NCI-H774 (cell line): ENCODE results near the gene HOXA11.

Source experiments
- DNase-seq: peaks from one replicate; lab custom pipeline; 2025; lab: John Stamatoyannopoulos, UW

Gene HOXA11

GRCh38 chr7:27205325-27206280 is 20.6 kb upstream of the HOXA11 start:
- DNase-seq, result no peak

GRCh38 chr7:27204851-27205322 is 19.9 kb upstream of the HOXA11 start:
- no peak for DNase-seq

DNA sequence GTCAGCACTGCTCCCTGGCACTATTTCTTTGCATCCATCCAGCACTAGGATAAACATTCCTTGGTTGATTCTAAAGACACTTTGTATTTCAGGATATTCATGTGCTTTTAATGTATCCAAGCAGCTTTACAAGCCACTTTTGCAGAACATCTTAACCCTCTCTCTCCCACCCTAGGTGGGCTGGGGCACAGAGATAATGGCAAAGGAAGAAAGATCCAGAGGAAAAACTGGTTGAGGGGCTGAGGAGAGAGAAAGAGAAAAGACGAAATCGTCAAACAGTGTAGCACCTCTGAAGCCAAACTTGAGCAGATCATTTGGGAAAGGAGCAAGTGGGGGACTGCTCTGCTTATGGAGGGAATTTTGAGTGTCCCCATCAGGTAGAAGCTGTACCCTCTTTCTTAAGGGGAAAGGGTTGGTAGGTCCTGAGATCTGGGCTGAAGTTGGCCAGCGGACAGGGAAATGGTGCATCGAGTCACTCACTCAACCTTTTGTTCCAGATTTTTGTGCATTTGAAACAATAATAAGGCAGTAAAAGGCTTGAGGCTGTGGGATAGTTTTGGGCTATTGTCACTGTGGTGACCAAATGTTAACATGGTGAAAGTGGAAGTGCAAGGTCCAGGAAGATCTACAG is 19.0 kb upstream of the HOXA11 start:
- no peak for DNase-seq

- DNase-seq, result no peak
Observed at GRCh38 chr7:27203365-27203953, 18.4 kb upstream of the HOXA11 start.

GRCh38 chr7:27202862-27203134 is 17.8 kb upstream of the HOXA11 start:
- DNase-seq, result no peak

DNA sequence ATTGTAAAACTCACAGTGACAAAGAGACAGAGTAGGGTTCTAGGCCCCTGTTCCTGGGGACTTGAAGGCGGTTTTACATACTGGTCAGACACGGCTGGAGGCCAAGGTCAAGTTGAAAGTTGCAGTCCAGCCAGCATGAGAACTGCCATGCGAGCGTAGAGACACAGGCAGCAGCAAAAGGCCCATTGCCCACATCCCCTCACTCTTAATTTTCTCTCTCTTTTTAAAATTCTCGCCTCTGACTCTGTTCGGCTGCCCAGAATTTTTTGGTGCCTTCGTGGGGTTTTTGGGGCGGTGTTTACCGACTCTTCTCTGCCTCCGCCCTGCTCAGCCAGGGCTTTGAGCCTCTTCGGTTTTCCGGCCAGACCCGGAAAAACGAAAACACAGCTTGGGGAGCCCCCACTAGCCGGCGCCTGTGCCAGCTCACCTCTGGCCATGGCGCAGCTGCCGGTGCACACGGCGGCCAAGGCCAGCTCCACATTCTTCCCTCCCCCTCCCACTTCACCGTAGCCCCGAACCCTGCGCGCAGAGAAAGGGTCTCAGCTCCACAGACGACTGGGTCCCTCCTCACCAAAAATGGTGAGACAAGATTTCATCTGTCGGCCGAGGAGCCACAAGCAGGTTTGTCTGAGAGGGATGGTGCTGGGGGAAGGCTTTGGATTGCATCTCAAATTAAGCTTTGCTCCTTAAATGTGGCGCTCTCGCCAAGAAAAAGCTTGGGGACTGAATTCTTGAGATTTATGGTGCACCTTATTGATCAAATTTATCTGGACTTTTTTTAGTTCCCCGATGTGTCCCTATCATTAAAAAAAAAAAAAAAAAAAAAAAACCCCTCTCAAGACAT is 17.2 kb upstream of the HOXA11 start:
- no peak for DNase-seq

DNA sequence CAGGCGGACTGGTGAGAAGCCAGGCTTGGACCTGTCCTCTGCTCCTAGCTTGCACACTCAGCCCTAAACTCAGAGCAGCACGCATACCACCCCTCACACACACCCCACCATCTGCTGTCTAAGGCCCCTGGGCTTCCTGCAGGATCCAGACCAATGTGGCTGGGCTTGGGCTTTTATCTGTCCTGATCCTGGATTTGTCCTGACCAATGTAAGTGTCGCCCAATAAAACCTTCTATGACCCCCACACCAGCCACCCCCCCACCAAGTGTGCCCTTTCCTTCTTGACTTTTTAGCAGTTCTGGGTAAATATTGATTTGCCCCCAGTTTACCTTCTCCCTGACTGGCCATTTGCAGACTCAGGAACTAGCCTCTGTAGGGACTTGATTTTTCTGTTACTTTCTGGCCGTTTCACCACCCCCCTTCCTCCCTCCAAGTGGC is 16.6 kb upstream of the HOXA11 start:
- DNase-seq, result no peak

DNA sequence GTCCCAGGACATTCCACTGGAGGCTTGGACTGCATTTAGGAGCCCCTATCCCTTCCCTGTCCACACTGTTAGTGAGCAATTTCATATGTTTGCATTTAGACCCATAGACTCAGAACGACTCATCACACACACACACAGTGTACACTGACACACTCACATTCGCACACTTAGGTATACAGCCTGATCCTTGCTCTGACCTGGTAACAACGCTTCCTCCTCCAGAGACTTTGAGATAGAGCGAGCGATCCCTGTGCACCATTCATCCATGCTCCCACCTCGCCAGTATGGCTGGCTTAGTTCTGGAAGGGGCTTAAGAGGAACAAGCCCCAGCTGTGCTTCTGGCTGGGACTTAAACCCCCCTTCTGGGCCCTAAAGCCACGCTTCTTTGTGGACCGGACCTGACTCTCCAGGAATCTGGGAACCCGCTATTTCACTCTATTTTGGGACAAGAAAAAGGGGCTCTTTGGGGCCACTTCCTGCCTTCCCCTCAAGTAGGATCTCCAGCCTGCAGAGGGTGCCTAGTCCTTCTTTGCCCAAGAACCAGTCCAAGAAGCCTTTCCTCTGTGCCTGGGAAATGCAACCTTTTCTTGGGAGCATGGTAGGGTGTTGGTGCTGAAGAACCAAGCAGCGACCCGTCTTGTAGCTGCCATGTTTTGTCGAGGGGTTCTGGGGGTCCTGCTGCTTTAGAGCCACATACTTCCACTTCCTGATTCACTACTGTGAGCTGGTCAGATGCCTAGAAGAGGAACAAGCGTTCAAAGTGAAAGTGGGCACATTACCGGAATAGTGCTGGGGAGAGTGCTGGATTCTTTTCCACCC is 15.9 kb upstream of the HOXA11 start:
- DNase-seq, result no peak

DNA sequence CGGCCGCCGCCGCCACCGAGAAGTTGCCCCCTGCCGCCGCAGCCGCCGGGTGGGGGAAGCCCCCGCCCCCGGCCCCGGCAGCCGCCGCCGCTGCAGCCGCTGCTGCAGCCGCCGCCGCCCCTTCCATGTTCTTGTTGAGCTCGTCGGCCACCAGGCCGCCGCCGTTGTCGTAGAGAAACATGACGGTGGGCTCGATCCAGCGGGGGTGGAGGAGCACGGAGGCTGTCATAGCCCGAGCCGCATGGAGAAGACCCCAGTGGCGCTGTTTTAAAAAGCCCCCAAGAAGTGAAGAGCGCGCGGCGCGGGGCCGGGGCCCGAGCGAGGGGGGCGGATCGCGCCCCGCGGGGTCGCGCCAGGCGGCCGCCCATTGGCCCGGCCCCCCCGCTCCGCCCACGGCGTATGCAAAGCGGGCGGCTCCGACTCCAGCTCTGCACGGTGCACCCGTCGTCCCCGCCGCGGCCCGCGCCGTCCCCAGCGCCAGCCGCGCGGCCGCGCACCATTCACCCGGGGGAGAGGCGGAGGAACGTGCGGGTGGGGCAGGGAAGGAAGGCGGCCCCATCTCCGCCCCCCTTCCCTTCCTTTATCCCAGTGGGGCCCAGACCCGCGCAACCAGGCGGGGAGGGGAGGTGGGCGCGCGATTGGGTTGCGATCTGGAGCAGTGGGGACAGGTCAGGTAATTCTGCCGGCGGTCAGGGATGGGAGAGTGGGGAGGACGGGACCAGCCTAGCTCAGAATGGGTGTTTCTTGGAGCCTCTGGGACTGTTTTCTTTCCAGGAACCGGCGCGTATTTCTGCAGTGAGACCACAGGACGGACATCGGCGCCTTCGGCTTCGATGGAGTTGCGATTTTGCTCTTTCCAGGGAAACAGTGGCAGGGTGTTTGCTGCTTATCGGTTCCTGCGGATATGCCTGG is 15.1 kb upstream of the HOXA11 start, which contains the start of gene HOXA13:
Gene HOXA13, minus strand, starts transcription at position 243 of the 912 bp plus-strand sequence. Its CDS starts 14 bp downstream, at position 229.
- peak; percentile 73 for DNase-seq

DNA sequence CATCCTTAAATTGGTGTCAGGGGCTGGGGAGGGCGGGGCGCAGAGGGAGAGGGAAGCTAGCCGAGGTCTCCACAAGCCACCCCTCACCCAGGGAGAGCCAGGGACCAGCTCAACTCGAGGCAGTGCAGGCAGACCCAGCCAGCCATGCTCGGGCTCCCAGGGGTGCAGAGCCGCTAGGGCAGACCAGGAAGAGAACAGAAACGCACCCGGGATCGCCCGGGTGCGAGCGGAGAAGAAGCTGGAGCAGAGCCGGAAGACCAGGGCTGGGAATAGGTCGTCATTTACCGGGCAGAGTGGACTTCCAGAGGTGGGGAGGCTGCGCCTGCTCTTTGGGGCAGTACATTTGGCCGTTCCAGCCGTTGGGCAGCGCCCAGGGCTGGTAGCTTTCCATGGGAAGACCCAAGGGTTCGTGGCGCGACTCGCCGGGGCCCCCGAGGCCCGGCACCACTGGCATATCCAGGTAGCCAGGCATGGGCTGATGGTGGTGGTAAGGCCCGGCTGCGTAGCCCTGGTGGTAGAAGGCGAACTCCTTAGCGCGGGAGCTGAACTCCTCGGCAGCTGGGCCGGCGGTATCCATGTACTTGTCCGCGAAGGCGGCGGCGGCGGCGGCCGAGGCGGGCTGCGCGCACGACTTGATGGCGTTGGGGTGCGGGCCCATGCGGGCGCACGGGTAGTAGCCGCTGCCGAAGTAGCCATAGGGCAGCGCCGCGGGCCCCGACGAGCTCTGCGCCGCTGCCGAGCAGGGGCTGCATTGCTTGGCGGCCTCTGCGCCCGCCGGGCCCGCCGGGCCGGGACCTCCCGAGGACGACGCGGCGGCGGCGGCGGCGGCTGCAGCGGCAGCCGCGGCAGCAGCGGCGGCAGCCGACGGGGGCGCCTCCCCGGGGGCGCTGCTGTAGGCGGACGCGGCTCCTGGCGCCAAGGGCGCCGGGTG is 14.1 kb upstream of the HOXA11 start:
- no peak for DNase-seq

DNA sequence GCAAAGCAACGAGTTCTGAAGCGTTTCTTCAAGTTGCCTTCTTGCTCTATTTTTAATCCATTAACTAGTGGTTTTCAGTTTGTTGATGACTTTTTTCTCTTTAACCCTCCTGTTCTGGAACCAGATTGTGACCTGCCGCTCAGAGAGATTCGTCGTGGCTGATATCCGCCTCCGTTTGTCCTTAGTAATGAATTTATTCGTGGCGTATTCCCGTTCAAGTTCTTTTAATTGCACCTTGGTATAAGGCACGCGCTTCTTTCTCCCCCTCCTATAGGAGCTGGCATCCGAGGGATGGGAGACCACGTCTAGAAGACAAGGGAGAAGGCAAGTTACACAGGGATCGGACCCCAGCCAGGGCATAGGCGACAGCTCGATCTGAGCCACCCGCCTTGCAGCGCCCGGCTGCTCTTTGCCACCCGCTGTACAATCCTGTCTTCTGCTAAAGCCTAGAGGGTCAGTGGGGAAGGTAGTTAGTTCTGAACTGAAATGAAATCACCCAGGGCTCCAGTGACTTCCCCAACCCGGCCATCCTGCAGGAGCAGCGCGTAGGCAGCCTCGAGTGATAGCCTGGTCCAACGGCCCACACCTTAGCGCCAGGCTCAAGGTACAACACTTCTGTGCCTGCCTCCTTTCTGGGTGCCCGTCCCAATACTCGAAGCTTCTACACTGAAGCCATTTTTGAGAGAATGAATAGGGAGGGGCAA is 13.3 kb upstream of the HOXA11 start:
- DNase-seq, result no peak

DNA sequence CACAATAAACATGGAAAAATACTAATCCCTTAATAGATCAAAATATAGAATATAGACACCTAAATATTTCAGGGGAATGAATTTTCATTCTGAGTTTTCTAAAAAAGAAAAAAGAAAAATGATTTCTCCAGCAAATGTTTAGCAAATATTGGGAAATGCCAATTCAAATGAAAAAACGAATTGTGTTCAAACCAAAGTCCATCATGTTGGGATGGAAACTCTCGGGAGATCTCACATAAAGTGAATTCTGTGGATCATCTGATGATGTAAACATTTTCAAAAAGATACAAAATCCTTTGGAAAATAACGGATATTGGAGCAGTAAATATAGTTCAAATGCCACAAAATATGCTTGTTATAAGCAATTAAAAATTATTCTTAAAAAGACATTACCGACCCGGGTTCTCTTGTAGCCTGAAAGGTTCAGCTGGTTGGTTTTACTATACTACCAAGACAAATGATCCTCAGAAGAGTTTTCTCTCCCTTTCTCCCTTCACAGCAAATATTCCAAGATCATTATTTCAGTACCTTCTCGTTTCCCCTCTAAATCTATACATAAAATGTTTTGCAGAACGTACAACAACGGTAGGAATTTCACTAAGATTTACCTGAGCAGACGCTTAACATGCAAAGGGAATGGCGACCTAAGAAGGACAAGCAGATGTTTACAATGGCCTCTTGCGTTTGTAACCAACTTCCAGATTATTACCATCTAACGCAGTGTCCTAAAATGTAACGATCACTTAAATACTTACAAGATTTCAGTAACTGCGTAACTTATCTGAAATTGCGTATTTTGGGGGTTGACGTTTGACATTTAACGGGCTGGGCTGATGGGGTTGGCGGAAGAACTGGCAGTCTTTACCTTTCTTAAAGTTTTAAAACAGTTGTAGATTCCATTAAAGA is 12.4 kb upstream of the HOXA11 start:
- no peak for DNase-seq

DNA sequence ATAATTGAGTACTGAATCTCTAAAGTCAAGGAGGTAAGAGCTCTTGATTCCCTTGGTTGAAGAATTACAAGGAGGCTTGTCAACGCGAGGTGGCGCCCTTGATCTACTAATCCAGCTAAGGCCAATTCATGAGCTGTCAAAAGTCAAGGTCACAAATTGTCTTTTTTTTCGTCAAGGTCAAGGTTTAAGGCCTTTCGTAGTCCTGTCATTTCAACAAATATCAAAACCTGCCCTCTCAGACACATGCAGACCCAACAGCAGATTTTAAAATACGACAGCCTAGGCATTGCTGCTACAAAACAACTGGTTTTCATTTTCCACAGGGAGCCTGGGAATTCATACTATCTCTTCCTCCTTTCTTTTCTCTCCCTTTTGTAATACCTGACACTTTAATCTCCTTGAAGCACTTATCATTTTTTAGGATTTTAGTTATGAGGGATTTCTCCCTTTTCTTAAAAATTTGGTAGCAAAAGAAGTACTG is 11.3 kb upstream of the HOXA11 start:
- peak; percentile 44 for DNase-seq

DNA sequence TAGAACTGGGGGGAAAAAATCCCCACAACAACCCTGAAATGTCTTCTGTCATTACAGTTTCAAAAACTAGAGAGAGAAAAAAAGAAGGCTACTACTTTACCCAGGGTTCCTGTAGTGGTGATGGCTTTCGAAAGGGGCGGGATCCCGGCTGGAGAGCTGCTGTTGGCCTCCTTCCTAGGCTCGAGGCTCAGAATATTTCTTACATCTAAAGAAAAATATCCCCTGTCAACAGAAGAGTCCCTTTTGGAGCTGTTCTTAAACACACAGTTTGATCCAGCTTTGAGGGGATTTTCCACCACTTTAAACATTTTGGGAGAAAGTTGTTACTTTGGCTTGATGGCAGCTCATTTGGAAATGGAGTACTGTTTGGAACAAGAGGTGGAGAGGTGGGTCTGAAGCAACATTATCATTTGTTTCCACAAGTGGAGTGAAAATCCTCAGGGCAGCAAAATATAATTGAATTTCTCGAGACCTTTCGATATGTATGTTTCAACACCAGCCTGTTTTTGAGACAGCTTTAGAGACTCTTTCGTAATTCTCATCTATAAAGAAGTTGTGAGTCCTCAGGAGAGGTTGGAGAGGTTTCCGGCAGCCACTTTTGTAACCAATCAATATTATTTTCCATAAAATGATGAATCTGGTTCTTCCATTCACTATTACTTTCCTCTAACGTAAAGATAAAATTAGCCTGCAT is 9.8 kb upstream of the HOXA11 start:
- DNase-seq, result no peak

DNA sequence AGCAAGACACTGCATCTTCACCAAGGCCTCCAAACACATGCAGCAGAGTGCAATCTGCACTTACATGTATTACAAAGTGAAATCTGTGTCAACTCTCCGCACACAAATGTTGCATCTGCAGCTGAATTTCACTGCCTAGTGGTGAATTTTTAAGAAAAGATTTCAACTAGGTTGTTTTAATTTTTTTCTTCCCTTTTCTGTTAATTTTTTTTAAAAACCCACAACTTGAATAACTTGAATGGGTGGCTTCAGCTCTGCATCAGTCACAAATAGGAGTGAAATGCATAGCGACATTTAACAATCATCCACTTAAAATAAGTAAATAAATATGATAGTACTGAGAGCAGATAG is 8.9 kb upstream of the HOXA11 start:
- DNase-seq, result no peak

DNA sequence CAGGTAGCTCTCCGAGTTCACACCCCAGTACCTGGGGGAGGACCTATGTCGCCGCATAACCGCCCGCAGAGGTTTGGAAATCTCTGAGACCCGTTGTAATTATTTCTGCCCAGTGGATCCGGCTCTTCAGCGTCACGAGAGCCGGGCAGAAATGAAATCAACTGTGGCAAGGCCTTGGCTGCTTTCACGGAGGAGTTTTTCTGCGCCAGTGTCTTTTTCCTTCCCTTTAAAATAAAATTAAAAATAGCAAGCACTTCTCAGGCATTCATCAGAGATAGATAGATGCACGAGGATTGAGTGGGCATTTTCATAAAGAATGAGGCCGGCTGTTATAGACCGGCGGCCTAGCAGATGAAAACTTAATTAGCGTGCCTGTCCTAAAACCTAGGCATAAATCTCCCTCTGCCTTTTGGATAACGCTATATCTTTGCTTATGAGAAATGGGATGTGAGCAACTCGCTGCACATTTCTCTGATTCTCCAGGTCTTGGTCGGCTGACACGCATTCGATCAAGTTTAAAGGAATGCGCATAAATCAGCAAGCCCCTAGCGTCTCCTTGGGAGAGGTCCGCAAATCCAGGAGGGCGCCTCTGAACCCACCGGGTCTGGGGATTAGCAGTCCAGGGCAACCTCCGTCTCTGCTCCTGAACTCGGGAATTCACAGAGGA is 8.4 kb upstream of the HOXA11 start:
- no peak for DNase-seq
